Measurements from ENCODE around the gene SNAPC1.

DNA sequence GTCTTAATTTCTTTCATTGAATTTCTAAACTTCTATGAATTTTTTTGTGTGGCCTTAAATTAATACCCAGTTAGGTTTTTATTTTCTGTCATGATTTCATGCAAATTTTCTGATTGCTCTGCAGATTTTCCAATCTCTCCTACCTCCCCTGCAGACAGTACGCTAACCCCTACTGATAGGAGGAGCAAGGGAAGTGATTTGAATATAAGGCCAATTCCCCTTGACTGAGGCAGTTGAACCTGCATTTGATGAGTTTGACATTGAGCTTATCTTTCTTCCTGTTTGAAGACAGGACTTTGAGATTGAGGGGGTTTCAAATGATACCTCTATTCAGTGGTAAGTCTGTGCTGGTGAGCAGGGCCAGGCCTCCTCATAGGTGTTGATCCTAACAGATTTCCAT, 74.6 kb downstream of the SNAPC1 start:
- TF ChIP-seq, protein P1, sequence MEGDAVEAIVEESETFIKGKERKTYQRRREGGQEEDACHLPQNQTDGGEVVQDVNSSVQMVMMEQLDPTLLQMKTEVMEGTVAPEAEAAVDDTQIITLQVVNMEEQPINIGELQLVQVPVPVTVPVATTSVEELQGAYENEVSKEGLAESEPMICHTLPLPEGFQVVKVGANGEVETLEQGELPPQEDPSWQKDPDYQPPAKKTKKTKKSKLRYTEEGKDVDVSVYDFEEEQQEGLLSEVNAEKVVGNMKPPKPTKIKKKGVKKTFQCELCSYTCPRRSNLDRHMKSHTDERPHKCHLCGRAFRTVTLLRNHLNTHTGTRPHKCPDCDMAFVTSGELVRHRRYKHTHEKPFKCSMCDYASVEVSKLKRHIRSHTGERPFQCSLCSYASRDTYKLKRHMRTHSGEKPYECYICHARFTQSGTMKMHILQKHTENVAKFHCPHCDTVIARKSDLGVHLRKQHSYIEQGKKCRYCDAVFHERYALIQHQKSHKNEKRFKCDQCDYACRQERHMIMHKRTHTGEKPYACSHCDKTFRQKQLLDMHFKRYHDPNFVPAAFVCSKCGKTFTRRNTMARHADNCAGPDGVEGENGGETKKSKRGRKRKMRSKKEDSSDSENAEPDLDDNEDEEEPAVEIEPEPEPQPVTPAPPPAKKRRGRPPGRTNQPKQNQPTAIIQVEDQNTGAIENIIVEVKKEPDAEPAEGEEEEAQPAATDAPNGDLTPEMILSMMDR (IDR thresholded peaks at IDR 0.05; ENCODE audit: insufficient read depth, low read length): no peak
- no peak for TF ChIP-seq GABPA (IDR thresholded peaks at IDR 0.05; ENCODE audit: low read depth)

All from HL-60 (cell line).